SU-DHL-6 (cell line): ENCODE results near the gene SMARCD3.

ENCODE experiments used
- H2AFZ ChIP-seq: fragments of 200-600 bp; sonication (generic); 2 replicates; pipeline ENCODE4 v1.6.1; 2014; ENCODE audit warnings: low read depth, mild to moderate bottlenecking, moderate library complexity, mixed read lengths, antibody characterized with exemption, low read length; ENCODE audit not compliant: severe bottlenecking
- H3F3A ChIP-seq: fragments of 200-600 bp; shearing (Covaris generic); 2 replicates; pipeline ENCODE4 v1.6.0; 2016; ENCODE audit warnings: antibody characterized with exemption, mild to moderate bottlenecking; ENCODE audit not compliant: insufficient read depth
- H3K27ac ChIP-seq: fragments of 200-600 bp; sonication (generic); 2 replicates; pipeline ENCODE4 v1.5.1; 2016; ENCODE audit warnings: low read depth, mild to moderate bottlenecking, low read length, moderate library complexity, mixed read lengths
- H3K27me3 ChIP-seq: fragments of 200-600 bp; sonication (generic), shearing (Covaris generic); 2 replicates; pipeline ENCODE4 v1.6.0; 2014; ENCODE audit warnings: mild to moderate bottlenecking, low read length
- H3K36me3 ChIP-seq: fragments of 200-600 bp; sonication (generic); 2 replicates; pipeline ENCODE4 v1.6.1; 2014; ENCODE audit warnings: mild to moderate bottlenecking, low read length, mixed read lengths
- H3K4me2 ChIP-seq: fragments of 300-600, 200-600 bp; shearing (Covaris generic), sonication (generic); 2 replicates; pipeline ENCODE4 v1.6.0; 2014; ENCODE audit warnings: low read length, low read depth, mild to moderate bottlenecking; ENCODE audit not compliant: poor library complexity, severe bottlenecking
- H3K4me3 ChIP-seq: fragments of 200-600 bp; sonication (generic); 2 replicates; pipeline ENCODE4 v1.5.1; 2014; ENCODE audit warnings: antibody characterized with exemption, low read length, mild to moderate bottlenecking, mixed read lengths; ENCODE audit not compliant: insufficient read depth, poor library complexity, severe bottlenecking
- H3K79me2 ChIP-seq: fragments of 200-600 bp; sonication (generic); 2 replicates; pipeline ENCODE4 v1.6.1; 2014; ENCODE audit warnings: mild to moderate bottlenecking, low read length, moderate library complexity; ENCODE audit not compliant: insufficient read depth
- H3K9ac ChIP-seq: fragments of 200-600 bp; sonication (generic); 2 replicates; pipeline ENCODE4 v1.7.0; 2014; ENCODE audit warnings: mild to moderate bottlenecking, low read length
- H3K9me2 ChIP-seq: fragments of 200-600 bp; sonication (generic); replicated peaks from 2 replicates; pipeline ENCODE4 v1.6.1; 2014; ENCODE audit warnings: low read length; ENCODE audit not compliant: insufficient read depth
- H3K9me3 ChIP-seq: fragments of 200-600 bp; sonication (generic); 2 replicates; pipeline ENCODE4 v1.6.1; 2014; ENCODE audit warnings: low read length, mixed read lengths; ENCODE audit not compliant: insufficient read depth
- H4K20me1 ChIP-seq: fragments of 200-600 bp; sonication (generic); 2 replicates; pipeline ENCODE4 v1.6.1; 2014; ENCODE audit warnings: low read depth, mild to moderate bottlenecking, antibody characterized with exemption, low read length, moderate library complexity, mixed read lengths
- CTCF ChIP-seq: fragments of 200-600 bp; sonication (generic); IDR thresholded peaks from one replicate; pipeline ENCODE4 v1.5.1; 2017; ENCODE audit warnings: antibody characterized with exemption, mild to moderate bottlenecking, low read length, moderate library complexity; ENCODE audit not compliant: insufficient read depth, poor library complexity, severe bottlenecking
- EZH2phosphoT487 ChIP-seq: fragments of 200-600 bp; sonication (generic), shearing (Covaris generic); conservative IDR thresholded peaks from 2 replicates; pipeline ENCODE4 v1.6.1; 2018; ENCODE audit warnings: mild to moderate bottlenecking, antibody characterized with exemption, low read length, moderate library complexity, mixed read lengths

The SMARCD3 gene

GRCh38 chr7:151236406-151236805 lies 12.1 kb downstream of the SMARCD3 start:
- no peaks in the 10 kb centered on the region for H3K9me3 ChIP-seq

GRCh38 chr7:151235091-151235787 lies 13.3 kb downstream of the SMARCD3 start:
- H3K79me2 ChIP-seq, result peaks cover 21% of the 10 kb centered on the region
- H3K4me3 ChIP-seq, result no peak overlapping the region
- no peaks in the 10 kb centered on the region for H3K9me2 ChIP-seq
- TF ChIP-seq EZH2phosphoT487 (no peak), CTCF (no peak)
- H3K36me3 ChIP-seq, result no peaks in the 10 kb centered on the region
- no peak overlapping the region for H3K4me2 ChIP-seq
- no peaks in the 10 kb centered on the region for H3K9me3 ChIP-seq
- no peak overlapping the region for H3K9ac ChIP-seq
- H2AFZ ChIP-seq, result no peak overlapping the region
- H3K27me3 ChIP-seq, result no peaks in the 10 kb centered on the region
- H3K27ac ChIP-seq, result no peak overlapping the region
- H3F3A ChIP-seq, result no peaks in the 10 kb centered on the region
- H4K20me1 ChIP-seq, result no peaks in the 10 kb centered on the region

More at GRCh38 chr7:151236406-151236805, 12.1 kb downstream of the SMARCD3 start:
- no peak overlapping the region for H3K27ac ChIP-seq
- TF ChIP-seq EZH2phosphoT487 (no peak), CTCF (no peak)
- H3F3A ChIP-seq, result no peaks in the 10 kb centered on the region
- no peak overlapping the region for H3K9ac ChIP-seq
- peaks cover 21% of the 10 kb centered on the region for H3K79me2 ChIP-seq
- H3K9me2 ChIP-seq, result no peaks in the 10 kb centered on the region
- no peak overlapping the region for H3K4me2 ChIP-seq
- no peaks in the 10 kb centered on the region for H3K36me3 ChIP-seq
- no peaks in the 10 kb centered on the region for H4K20me1 ChIP-seq
- H3K4me3 ChIP-seq, result no peak overlapping the region
- no peaks in the 10 kb centered on the region for H3K27me3 ChIP-seq
- H2AFZ ChIP-seq, result no peak overlapping the region

GRCh38 chr7:151233804-151234203 lies 14.7 kb downstream of the SMARCD3 start:
- H2AFZ ChIP-seq, result no peak overlapping the region
- TF ChIP-seq EZH2phosphoT487 (no peak), CTCF (no peak)
- peak overlapping the region; percentile 97 for H3K9ac ChIP-seq
- no peaks in the 10 kb centered on the region for H3K9me3 ChIP-seq
- no peak overlapping the region for H3K27ac ChIP-seq
- H3K79me2 ChIP-seq, result peaks cover 21% of the 10 kb centered on the region
- no peaks in the 10 kb centered on the region for H3K9me2 ChIP-seq
- H3F3A ChIP-seq, result no peaks in the 10 kb centered on the region
- H3K4me2 ChIP-seq, result peak overlapping the region; percentile 70
- H3K4me3 ChIP-seq, result peak overlapping the region; percentile 97
- H4K20me1 ChIP-seq, result no peaks in the 10 kb centered on the region
- H3K27me3 ChIP-seq, result no peaks in the 10 kb centered on the region
- H3K36me3 ChIP-seq, result no peaks in the 10 kb centered on the region
